HEK293T (cell line): ENCODE data around the gene JAKMIP2.

Experiments
- CTCF ChIA-PET: fragments of 350-600 bp; formaldehyde crosslinking; extraction: SDS; loops from one replicate; lab custom pipeline; 2021; ENCODE audit warnings: antibody characterized with exemption, inconsistent platforms; lab: Yijun Ruan, JAX
- POLR2A ChIA-PET: fragments of 350-600 bp; formaldehyde crosslinking; extraction: SDS; loops from one replicate; lab custom pipeline; 2020; ENCODE audit warnings: antibody characterized with exemption, inconsistent platforms; lab: Yijun Ruan, JAX
- DNase-seq: peaks from one replicate; pipeline ENCODE4 v3.0.0; 2012; ENCODE audit warnings: mixed read lengths; ENCODE audit errors: extremely low spot score
- ARNT ChIP-seq: fragments of 450-650 bp; IDR thresholded peaks from 2 replicates; pipeline ENCODE4 v1.6.1; 2017; ENCODE audit warnings: mild to moderate bottlenecking
- BHLHE40 ChIP-seq: fragments of 450-650 bp; IDR thresholded peaks from 2 replicates; pipeline ENCODE4 v1.6.1; 2016; ENCODE audit warnings: mild to moderate bottlenecking, moderate library complexity, borderline replicate concordance
- CTBP1 ChIP-seq: fragments of 450-650 bp; IDR thresholded peaks from 2 replicates; pipeline ENCODE4 v1.6.1; 2016; ENCODE audit warnings: borderline replicate concordance
- ELF4 ChIP-seq: fragments of 450-650 bp; IDR thresholded peaks from 2 replicates; pipeline ENCODE4 v1.6.1; 2017; ENCODE audit warnings: antibody characterized with exemption
- FOXA1 ChIP-seq: fragments of 450-650 bp; IDR thresholded peaks from 2 replicates; pipeline ENCODE4 v1.6.1; 2016; ENCODE audit warnings: mild to moderate bottlenecking
- FOXK2 ChIP-seq: fragments of 450-650 bp; IDR thresholded peaks from 2 replicates; pipeline ENCODE4 v1.6.1; 2016; ENCODE audit warnings: mild to moderate bottlenecking
- FOXM1 ChIP-seq: fragments of 450-650 bp; IDR thresholded peaks from 2 replicates; pipeline ENCODE4 v1.6.1; 2017; ENCODE audit warnings: mild to moderate bottlenecking, borderline replicate concordance
- HDGF ChIP-seq: fragments of 450-650 bp; IDR thresholded peaks from 2 replicates; pipeline ENCODE4 v1.6.1; 2017; ENCODE audit warnings: antibody characterized with exemption, borderline replicate concordance
- L3MBTL2 ChIP-seq: fragments of 450-650 bp; conservative IDR thresholded peaks from 2 replicates; pipeline ENCODE4 v1.6.1; 2016; ENCODE audit warnings: mild to moderate bottlenecking
- LEF1 ChIP-seq: fragments of 450-650 bp; IDR thresholded peaks from 2 replicates; pipeline ENCODE4 v1.6.1; 2017; ENCODE audit warnings: mild to moderate bottlenecking, borderline replicate concordance
- NFRKB ChIP-seq: fragments of 450-650 bp; IDR thresholded peaks from 2 replicates; pipeline ENCODE4 v1.6.1; 2016; ENCODE audit warnings: mild to moderate bottlenecking, moderate library complexity
- SP1 ChIP-seq: fragments of 450-650 bp; IDR thresholded peaks from 2 replicates; pipeline ENCODE4 v1.6.1; 2017
- SUZ12 ChIP-seq: fragments of 450-650 bp; IDR thresholded peaks from 2 replicates; pipeline ENCODE4 v1.6.1; 2016; ENCODE audit warnings: mild to moderate bottlenecking
- TARDBP ChIP-seq: fragments of 450-650 bp; IDR thresholded peaks from 2 replicates; pipeline ENCODE4 v1.6.1; 2016
- ZNF384 ChIP-seq: fragments of 450-650 bp; IDR thresholded peaks from 2 replicates; pipeline ENCODE4 v1.6.1; 2016
- TF ChIP-seq, protein P1 (sequence below): fragments of 450-650 bp; IDR thresholded peaks from 2 replicates; pipeline ENCODE4 v1.6.1; 2016

JAKMIP2 gene

DNA sequence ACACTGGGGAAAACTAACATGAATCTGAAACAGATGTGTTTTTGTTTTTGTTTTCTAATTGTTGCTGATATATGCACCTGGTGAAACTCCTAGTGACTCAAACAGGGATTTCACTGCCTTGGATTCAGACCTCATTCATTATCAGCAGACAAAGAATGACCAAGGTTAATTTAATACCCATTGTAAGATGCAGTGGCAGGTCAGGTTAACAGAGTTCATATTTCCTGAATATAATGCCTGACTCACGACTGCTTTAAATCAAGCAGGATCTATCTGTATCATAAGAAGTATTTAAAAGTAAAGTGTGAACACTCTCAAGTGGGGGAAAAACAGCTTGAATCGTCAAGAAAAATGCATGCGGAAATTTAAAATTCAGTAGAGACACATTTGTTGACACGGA, 5.5 kb downstream of the JAKMIP2 start:
- no peak for TF ChIP-seq FOXK2
- no peak for TF ChIP-seq FOXA1
- TF ChIP-seq ELF4 = no peak
- no peak for TF ChIP-seq CTBP1
- no peak for TF ChIP-seq TARDBP
- no peak for TF ChIP-seq HDGF
- no peak for TF ChIP-seq SUZ12
- no peak for TF ChIP-seq BHLHE40
- TF ChIP-seq SP1 = no peak
- no peak for TF ChIP-seq LEF1
- TF ChIP-seq ZNF384 = no peak
- TF ChIP-seq NFRKB = no peak
- DNase-seq = no peak
- CTCF ChIA-PET = no interaction called here
- POLR2A ChIA-PET = no interaction called here

DNA sequence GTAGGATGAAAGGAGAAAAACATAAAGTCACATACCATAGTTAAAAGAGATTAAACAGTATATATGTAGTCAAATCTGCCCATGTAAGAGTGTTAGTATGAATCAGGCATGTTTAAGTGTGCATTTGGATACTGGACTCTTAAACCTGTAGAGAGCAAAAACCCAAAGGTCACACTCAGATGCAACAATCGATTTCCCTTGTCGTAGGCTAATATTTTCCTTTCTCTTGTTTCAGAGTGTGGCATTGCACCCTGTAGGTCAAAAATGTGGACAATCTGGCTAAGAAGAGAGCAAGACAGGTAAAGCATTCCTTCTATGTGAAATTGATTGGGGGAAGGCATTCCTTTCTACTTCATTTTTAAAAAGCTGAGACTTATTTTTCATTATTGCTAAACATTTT, 8.9 kb downstream of the JAKMIP2 start:
- DNase-seq = no peak
- POLR2A ChIA-PET = no interaction called here
- CTCF ChIA-PET = no interaction called here
- TF ChIP-seq SUZ12 (no peak), ZNF384 (no peak), TARDBP (no peak)

DNA sequence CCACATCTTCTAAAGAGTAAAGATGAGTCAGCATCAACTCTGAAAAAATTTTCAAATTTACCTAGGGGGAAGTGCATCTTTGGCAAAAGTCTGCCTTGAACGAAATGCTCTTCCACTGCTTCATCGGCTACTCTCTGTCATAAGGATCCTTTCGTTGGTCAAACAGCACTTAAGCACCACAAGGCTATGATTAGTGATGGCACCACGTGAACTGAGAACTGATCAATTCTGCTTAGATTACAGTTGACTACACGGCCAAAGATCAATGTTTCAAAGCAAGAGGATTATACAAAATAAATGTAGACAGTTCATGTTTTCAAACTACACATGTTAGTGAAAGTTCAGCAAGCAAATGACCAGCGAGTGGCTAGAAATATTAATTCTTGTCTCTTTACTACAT, 9.4 kb downstream of the JAKMIP2 start:
- ChIA-PET POLR2A (no interaction called here), CTCF (no interaction called here)
- TF ChIP-seq BHLHE40 (no peak), NFRKB (no peak), ELF4 (no peak), HDGF (no peak), ZNF384 (no peak), FOXK2 (no peak), SUZ12 (no peak), FOXA1 (no peak), ARNT (no peak), LEF1 (no peak), FOXM1 (no peak), L3MBTL2 (no peak), CTBP1 (no peak), TARDBP (no peak)
- TF ChIP-seq, protein P1, sequence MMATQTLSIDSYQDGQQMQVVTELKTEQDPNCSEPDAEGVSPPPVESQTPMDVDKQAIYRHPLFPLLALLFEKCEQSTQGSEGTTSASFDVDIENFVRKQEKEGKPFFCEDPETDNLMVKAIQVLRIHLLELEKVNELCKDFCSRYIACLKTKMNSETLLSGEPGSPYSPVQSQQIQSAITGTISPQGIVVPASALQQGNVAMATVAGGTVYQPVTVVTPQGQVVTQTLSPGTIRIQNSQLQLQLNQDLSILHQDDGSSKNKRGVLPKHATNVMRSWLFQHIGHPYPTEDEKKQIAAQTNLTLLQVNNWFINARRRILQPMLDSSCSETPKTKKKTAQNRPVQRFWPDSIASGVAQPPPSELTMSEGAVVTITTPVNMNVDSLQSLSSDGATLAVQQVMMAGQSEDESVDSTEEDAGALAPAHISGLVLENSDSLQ = no peak
- DNase-seq = no peak

DNA sequence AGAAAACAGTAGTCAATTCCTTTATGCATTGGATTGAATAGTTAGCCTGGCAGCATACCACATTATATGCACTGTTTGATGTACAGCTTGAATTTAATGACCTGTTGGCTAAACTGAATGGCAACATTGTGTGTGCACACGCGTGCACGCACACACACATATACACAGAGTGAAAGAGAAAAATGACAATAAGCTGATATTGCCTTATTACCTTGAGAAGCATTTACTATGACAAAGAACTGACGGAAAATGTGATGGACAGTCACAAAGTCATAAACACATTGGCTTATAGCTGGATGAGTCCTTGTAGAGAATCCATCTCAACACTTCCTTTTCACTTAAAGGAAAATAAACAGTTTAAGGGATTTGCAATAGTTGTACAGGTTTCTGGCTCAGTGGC, 15.5 kb downstream of the JAKMIP2 start:
- no peak for DNase-seq
- POLR2A ChIA-PET = no interaction called here
- CTCF ChIA-PET = no interaction called here
- TF ChIP-seq SP1 (no peak), FOXM1 (no peak), SUZ12 (no peak), ARNT (no peak), CTBP1 (no peak)
- TF ChIP-seq, protein P1 = no peak

DNA sequence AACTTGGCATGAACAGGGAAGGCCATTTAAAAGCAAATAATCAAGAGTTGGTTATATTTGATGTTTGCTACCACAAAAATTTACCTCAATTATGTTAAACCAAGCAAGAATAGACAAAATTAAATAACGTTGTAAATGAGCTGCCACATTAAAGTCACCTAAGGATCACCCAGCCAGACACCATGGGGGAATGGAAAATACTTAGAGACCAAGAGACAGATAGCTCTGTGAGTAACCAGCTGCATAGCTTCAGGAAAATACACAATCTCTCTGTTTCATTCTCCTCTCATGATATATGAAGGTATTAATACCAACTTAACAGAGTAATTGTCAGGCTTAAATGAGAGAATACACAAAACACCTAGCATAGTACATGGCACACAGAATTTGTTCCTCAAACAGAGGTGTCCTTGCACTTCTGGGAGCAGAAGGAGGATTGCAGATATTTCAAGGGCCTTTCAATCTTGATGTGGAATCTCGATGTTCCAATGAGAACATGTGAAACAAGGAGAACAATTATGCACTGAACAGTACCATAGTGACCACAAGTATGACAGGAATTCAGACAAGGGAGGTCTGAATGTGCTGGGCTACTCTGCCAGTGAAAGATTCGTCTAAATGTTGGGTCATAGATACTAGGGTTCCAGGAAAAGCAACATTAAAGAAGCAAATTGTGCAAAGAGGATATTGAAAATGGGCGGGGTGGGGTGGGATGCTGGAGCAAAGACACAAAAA, 18.6 kb downstream of the JAKMIP2 start:
- TF ChIP-seq FOXA1 = no peak
- TF ChIP-seq ARNT = no peak
- TF ChIP-seq, protein P1 = no peak
- no peak for TF ChIP-seq SP1
- TF ChIP-seq FOXM1 = no peak
- no peak for TF ChIP-seq SUZ12
- TF ChIP-seq ZNF384 = no peak
- no peak for TF ChIP-seq FOXK2
- no peak for TF ChIP-seq TARDBP
- TF ChIP-seq BHLHE40 = no peak
- TF ChIP-seq HDGF = no peak
- no peak for TF ChIP-seq L3MBTL2
- TF ChIP-seq ELF4 = no peak
- TF ChIP-seq CTBP1 = no peak
- no peak for TF ChIP-seq LEF1
- TF ChIP-seq NFRKB = no peak
- ChIA-PET CTCF (no interaction called here), POLR2A (no interaction called here)
- no peak for DNase-seq

DNA sequence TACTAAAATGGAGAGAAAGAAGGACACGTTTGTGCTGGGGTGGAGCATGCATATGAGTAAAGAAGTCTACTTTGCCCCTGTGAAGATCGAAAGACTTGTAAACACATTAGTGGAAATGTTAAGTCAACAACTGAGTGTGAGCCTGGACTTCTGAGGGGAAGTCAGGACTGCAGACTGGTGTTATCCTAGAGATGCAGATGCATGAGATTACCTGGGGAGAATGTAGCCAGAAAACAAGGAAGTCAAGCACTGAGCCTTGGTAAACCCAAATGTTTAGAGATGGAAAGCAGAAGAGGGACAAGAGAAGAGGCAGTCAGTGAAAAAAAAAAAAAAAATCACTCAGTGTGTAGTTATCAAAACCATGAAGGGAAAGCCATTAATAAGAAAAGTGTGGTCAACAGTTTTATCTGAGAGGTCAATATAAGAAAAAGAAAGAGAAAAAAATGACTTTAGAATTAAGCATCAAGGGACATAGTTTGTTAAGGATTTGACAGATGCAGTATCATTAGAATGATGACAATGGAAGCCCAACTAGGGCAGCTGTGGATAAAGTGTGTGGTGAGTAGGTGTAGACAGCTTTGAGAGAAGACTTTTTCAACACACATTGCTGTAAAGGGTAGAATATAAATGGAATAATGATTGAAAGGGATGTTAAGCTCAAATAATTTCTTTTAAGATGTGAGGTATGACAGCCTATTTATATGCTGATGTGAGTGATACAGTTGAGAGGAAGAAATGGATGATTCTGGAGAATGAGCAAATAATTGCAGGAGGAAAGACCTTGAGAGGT, 22.2 kb downstream of the JAKMIP2 start:
- POLR2A ChIA-PET = no interaction called here
- no peak for TF ChIP-seq TARDBP
- TF ChIP-seq BHLHE40 = no peak
- TF ChIP-seq LEF1 = no peak
- TF ChIP-seq, protein P1 = no peak
- TF ChIP-seq FOXK2 = no peak
- TF ChIP-seq ELF4 = no peak
- no peak for TF ChIP-seq ZNF384
- no peak for TF ChIP-seq SP1
- DNase-seq = no peak
- CTCF ChIA-PET = no interaction called here
